Coronary artery (tissue), 2 donors: ENCODE data around the gene NDUFA5.

ENCODE experiments used
- DNase-seq: peaks from one replicate; pipeline ENCODE4 v3.0.0-alpha.2; 2017; ENCODE audit warnings: low spot score
- H3K27ac ChIP-seq, 2 donors: fragments of 200-600 bp; sonication (generic); one replicate each; pipeline ENCODE4 v1.5.1; 2016 to 2019
- H3K4me3 ChIP-seq: fragments of 200-600 bp; sonication (generic); 2 replicates; pipeline ENCODE4 v1.5.1; 2016; ENCODE audit warnings: mild to moderate bottlenecking, moderate library complexity
- CTCF ChIP-seq: fragments of 200-600 bp; sonication (generic); IDR thresholded peaks from one replicate; pipeline ENCODE4 v1.5.1; 2019; ENCODE audit warnings: antibody characterized with exemption

The NDUFA5 gene

GRCh38 chr7:123538897-123539296, 18.7 kb downstream of the NDUFA5 start:
- no peak for TF ChIP-seq CTCF
- no peak overlapping the region for H3K27ac ChIP-seq
- DNase-seq = no peak
- no peak overlapping the region for H3K4me3 ChIP-seq

- Histone ChIP-seq H3K27ac (no peak overlapping the region), H3K4me3 (no peak overlapping the region)
- DNase-seq = no peak
- TF ChIP-seq CTCF = no peak
Measured at GRCh38 chr7:123538189-123538714, 19.4 kb downstream of the NDUFA5 start.

- DNase-seq = no peak
- no peak for TF ChIP-seq CTCF
- Histone ChIP-seq H3K4me3 (no peak overlapping the region), H3K27ac (no peak overlapping the region)
Measured at GRCh38 chr7:123537026-123537642, 20.5 kb downstream of the NDUFA5 start.

GRCh38 chr7:123535517-123535916, 22.1 kb downstream of the NDUFA5 start:
- Histone ChIP-seq H3K4me3 (peak overlapping the region; percentile 69), H3K27ac (peak overlapping the region in 1 of 2 donors; percentile 95)
- DNase-seq = peak; percentile 65
- TF ChIP-seq CTCF = no peak

GRCh38 chr7:123534383-123535260, 23.0 kb downstream of the NDUFA5 start, which contains the start of gene IQUB:
IQUB (minus strand) TSS chr7:123534595; CDS start chr7:123512340, 22,255 bp downstream.
- Histone ChIP-seq H3K27ac (peak within 1 kb of the TSS; percentile 62 to 95), H3K4me3 (peak within 1 kb of the TSS; percentile 69)
- no peak for TF ChIP-seq CTCF
- DNase-seq = peak; percentile 98

GRCh38 chr7:123533929-123534382, 23.7 kb downstream of the NDUFA5 start:
- no peak for TF ChIP-seq CTCF
- DNase-seq = no peak
- peak overlapping the region; percentile 69 for H3K4me3 ChIP-seq
- H3K27ac ChIP-seq = peak overlapping the region in 1 of 2 donors; percentile 95
